Endodermal cell (in vitro differentiated cells): ENCODE results near the gene COX4I2. TPM values are rescaled to one million over a fixed set of nuclear protein-coding genes. Genes with fewer than 3 reads are reported as not detected.

Experiments used
- DNase-seq: peaks from one replicate; pipeline ENCODE4 v3.0.0-alpha.2; 2017
- H3K27ac ChIP-seq: 2 replicates; pipeline ENCODE4 v1.5.1; 2013; ENCODE audit warnings: mild to moderate bottlenecking, low read depth, low read length, moderate library complexity
- H3K27me3 ChIP-seq: 2 replicates; pipeline ENCODE4 v1.6.1; 2013; ENCODE audit warnings: mild to moderate bottlenecking, low read length, moderate library complexity; ENCODE audit not compliant: insufficient read depth, control insufficient read depth, poor library complexity, severe bottlenecking
- H3K36me3 ChIP-seq: 2 replicates; pipeline ENCODE4 v1.7.0; 2013; ENCODE audit warnings: mild to moderate bottlenecking, low read length, moderate library complexity; ENCODE audit not compliant: control insufficient read depth, insufficient read depth
- H3K4me1 ChIP-seq: one replicate; pipeline ENCODE4 v1.7.0; 2013; ENCODE audit warnings: low read length; ENCODE audit not compliant: control insufficient read depth, insufficient read depth
- H3K4me3 ChIP-seq: 2 replicates; pipeline ENCODE4 v1.5.1; 2013; ENCODE audit warnings: mild to moderate bottlenecking, low read length, moderate library complexity
- H3K9ac ChIP-seq: 2 replicates; pipeline ENCODE4 v1.6.1; 2013; ENCODE audit warnings: mild to moderate bottlenecking, low read length, moderate library complexity; ENCODE audit not compliant: poor library complexity, severe bottlenecking; ENCODE audit errors: extremely low read depth
- H3K9me3 ChIP-seq: 2 replicates; pipeline ENCODE4 v1.6.1; 2013; ENCODE audit warnings: mild to moderate bottlenecking, low read length, moderate library complexity; ENCODE audit not compliant: control insufficient read depth
- H3K27ac Mint-ChIP-seq: 2 replicates; pipeline ENCODE4 v1.8.0; 2020; ENCODE audit warnings: mixed read lengths
- H3K27me3 Mint-ChIP-seq: 2 replicates; pipeline ENCODE4 v1.8.0; 2021; ENCODE audit warnings: mild to moderate bottlenecking, mixed read lengths; ENCODE audit not compliant: insufficient read depth
- H3K36me3 Mint-ChIP-seq: 2 replicates; pipeline ENCODE4 v1.8.0; 2020; ENCODE audit warnings: low read depth, mixed read lengths
- H3K4me1 Mint-ChIP-seq: 2 replicates; pipeline ENCODE4 v1.8.0; 2020; ENCODE audit warnings: mixed read lengths
- H3K4me3 Mint-ChIP-seq: 2 replicates; pipeline ENCODE4 v1.8.0; 2020; ENCODE audit warnings: mild to moderate bottlenecking, moderate library complexity, mixed read lengths
- H3K9me3 Mint-ChIP-seq: 2 replicates; pipeline ENCODE4 v1.8.0; 2020; ENCODE audit warnings: mild to moderate bottlenecking, mixed read lengths
- CTCF ChIP-seq: fragments of 200-600 bp; sonication (generic); conservative IDR thresholded peaks from 2 replicates; pipeline ENCODE4 v1.5.0; 2021; ENCODE audit warnings: antibody characterized with exemption, mild to moderate bottlenecking
- WGBS, 2 experiments: methylation state at CpG; one replicate each; pipeline versions ENCODE4 v1.1.5 to v1.1.7; 2013; ENCODE audit warnings: missing lambda C conversion rate in 2 of 2, mixed read lengths in 1 of 2; ENCODE audit not compliant: insufficient coverage in 1 of 2, insufficient read length in 1 of 2; 5-methylcytosine and 5-hydroxymethylcytosine counted together
- total RNA-seq, 2 donors: library from RNA; stranded (reverse); fragmentation: NEBNext Ultra II Directional in 1 of 2; extraction: Animal tissue kit (Norgen Biotek cat#: 25700) in 1 of 2; gene quantifications; 2 replicates in 1 of 2; 3 replicates in 1 of 2; pipeline ENCODE4 v1.2.1, GENCODE V29; 2021

Gene COX4I2
- total RNA-seq, 2 donors from 2014 or later: not detected

GRCh38 chr20:31682927-31683326 lies 45.2 kb downstream of the COX4I2 start:
- no peaks in the 10 kb centered on the region for H3K9me3 ChIP-seq
- no peak overlapping the region for H3K4me3 ChIP-seq
- no peak overlapping the region for H3K4me3 Mint-ChIP-seq
- 93 to 96% methylated on average over 2 of the region's 2 CpGs for WGBS, 2 experiments
- no peaks in the 10 kb centered on the region for H3K27me3 ChIP-seq
- peaks cover 55% of the 10 kb centered on the region for H3K36me3 Mint-ChIP-seq
- peak overlapping the region; percentile 1 for H3K27ac Mint-ChIP-seq
- peaks cover 13% of the 10 kb centered on the region for H3K4me1 ChIP-seq
- no peaks in the 10 kb centered on the region for H3K27me3 Mint-ChIP-seq
- H3K36me3 ChIP-seq: peaks cover 43% of the 10 kb centered on the region
- H3K27ac ChIP-seq: peak overlapping the region; percentile 10
- H3K4me1 Mint-ChIP-seq: peaks cover 36% of the 10 kb centered on the region
- DNase-seq: no peak
- H3K9me3 Mint-ChIP-seq: no peaks in the 10 kb centered on the region
- H3K9ac ChIP-seq: no peak overlapping the region
- TF ChIP-seq CTCF: no peak

- Histone ChIP-seq H3K36me3 (peaks cover 38% of the 10 kb centered on the region), H3K9me3 (no peaks in the 10 kb centered on the region), H3K27ac (no peak overlapping the region), H3K4me3 (no peak overlapping the region), H3K27me3 (no peaks in the 10 kb centered on the region), H3K9ac (no peak overlapping the region), H3K4me1 (peaks cover 6% of the 10 kb centered on the region)
- no peak for DNase-seq
- no peak overlapping the region for H3K4me3 Mint-ChIP-seq
- no peaks in the 10 kb centered on the region for H3K9me3 Mint-ChIP-seq
- no peaks in the 10 kb centered on the region for H3K27me3 Mint-ChIP-seq
- WGBS, 2 experiments: 93 to 94% methylated on average over 4 to 11 of the region's 11 CpGs
- H3K4me1 Mint-ChIP-seq: peaks cover 21% of the 10 kb centered on the region
- H3K27ac Mint-ChIP-seq: peak overlapping the region; percentile 5
- no peak for TF ChIP-seq CTCF
- peaks cover 52% of the 10 kb centered on the region for H3K36me3 Mint-ChIP-seq
These were observed 46.7 kb downstream of the COX4I2 start for GRCh38 chr20:31684153-31685015.

- Histone ChIP-seq H3K9me3 (no peaks in the 10 kb centered on the region), H3K4me3 (no peak overlapping the region), H3K27me3 (no peaks in the 10 kb centered on the region), H3K27ac (peak overlapping the region; percentile 12), H3K36me3 (peaks cover 44% of the 10 kb centered on the region), H3K9ac (no peak overlapping the region), H3K4me1 (no peaks in the 10 kb centered on the region)
- WGBS, 2 experiments: 94 to 100% methylated on average over 1 to 2 of the region's 2 CpGs
- H3K27ac Mint-ChIP-seq: no peak overlapping the region
- DNase-seq: no peak
- no peak for TF ChIP-seq CTCF
- H3K4me1 Mint-ChIP-seq: peaks cover 11% of the 10 kb centered on the region
- no peaks in the 10 kb centered on the region for H3K27me3 Mint-ChIP-seq
- peaks cover 56% of the 10 kb centered on the region for H3K36me3 Mint-ChIP-seq
- H3K9me3 Mint-ChIP-seq: no peaks in the 10 kb centered on the region
- no peak overlapping the region for H3K4me3 Mint-ChIP-seq
These were observed 48.3 kb downstream of the COX4I2 start for GRCh38 chr20:31685853-31686643.
